ENCODE results near the gene TECRL. TPM values are rescaled to one million over a fixed set of nuclear protein-coding genes. Genes with fewer than 3 reads are reported as not detected.

TECRL gene
- total and polyA plus RNA-seq, 2 experiments from 2014 or later, result not detected

GRCh38 chr4:64230709-64231310 lies 178.4 kb downstream of the TECRL start (continued):
- TF ChIP-seq REST (IDR thresholded peaks at IDR 0.05; ENCODE audit: unreplicated experiment), result no peak
- no peak for TF ChIP-seq ZNF331 (CRISPR knock-in tag; IDR thresholded peaks at IDR 0.05; ENCODE audit: low read depth)
- TF ChIP-seq ETS1 (IDR thresholded peaks at IDR 0.05), result no peak
- TF ChIP-seq EZH2phosphoT487 (IDR thresholded peaks at IDR 0.05; ENCODE audit: unreplicated experiment), result no peak
- TF ChIP-seq NANOG (IDR thresholded peaks at IDR 0.05; ENCODE audit: borderline replicate concordance), result no peak
- no peak for TF ChIP-seq POLR2AphosphoS5 (IDR thresholded peaks at IDR 0.05; ENCODE audit: low read depth)

Small RNA genes within 50 kb of the gene (small RNA-seq; reads per million reads assigned to genes)
- not detected for gene RNU6-191P (ENCODE audit: low replicate concordance)

Measured in GM23338 (cell line).